ENCODE measurements around the gene CALHM2.

GRCh38 chr10:103451831-103452505 lies at the start of gene CALHM2:
- TF ChIP-seq USF1 (IDR thresholded peaks at IDR 0.05; ENCODE audit: borderline replicate concordance, low read depth) (no peak), GABPA (IDR thresholded peaks at IDR 0.05; ENCODE audit: low read depth) (no peak), CTCF (IDR thresholded peaks at IDR 0.05) (no peak), MXI1 (IDR thresholded peaks at IDR 0.05; ENCODE audit: low read depth, low read length) (no peak), EP300 (IDR thresholded peaks at IDR 0.05; ENCODE audit: borderline replicate concordance in 1 of 2, low read depth in 1 of 2, low read length in 1 of 2) (no peak), RFX5 (IDR thresholded peaks at IDR 0.05; ENCODE audit: low read length) (no peak), TAF1 (IDR thresholded peaks at IDR 0.05; ENCODE audit: borderline replicate concordance, low read depth, low read length) (no peak)
